ENCODE results near the gene MYO1A. TPM values are rescaled to one million over a fixed set of nuclear protein-coding genes. Genes with fewer than 3 reads are reported as not detected.

The MYO1A gene
- total and polyA plus RNA-seq, 10 of the 15 experiments (the other 5 are each of a cell fraction or from before 2014, with no cell fraction given) = 0.01 to 0.34 (median 0.15) TPM; not detected in 2

DNA sequence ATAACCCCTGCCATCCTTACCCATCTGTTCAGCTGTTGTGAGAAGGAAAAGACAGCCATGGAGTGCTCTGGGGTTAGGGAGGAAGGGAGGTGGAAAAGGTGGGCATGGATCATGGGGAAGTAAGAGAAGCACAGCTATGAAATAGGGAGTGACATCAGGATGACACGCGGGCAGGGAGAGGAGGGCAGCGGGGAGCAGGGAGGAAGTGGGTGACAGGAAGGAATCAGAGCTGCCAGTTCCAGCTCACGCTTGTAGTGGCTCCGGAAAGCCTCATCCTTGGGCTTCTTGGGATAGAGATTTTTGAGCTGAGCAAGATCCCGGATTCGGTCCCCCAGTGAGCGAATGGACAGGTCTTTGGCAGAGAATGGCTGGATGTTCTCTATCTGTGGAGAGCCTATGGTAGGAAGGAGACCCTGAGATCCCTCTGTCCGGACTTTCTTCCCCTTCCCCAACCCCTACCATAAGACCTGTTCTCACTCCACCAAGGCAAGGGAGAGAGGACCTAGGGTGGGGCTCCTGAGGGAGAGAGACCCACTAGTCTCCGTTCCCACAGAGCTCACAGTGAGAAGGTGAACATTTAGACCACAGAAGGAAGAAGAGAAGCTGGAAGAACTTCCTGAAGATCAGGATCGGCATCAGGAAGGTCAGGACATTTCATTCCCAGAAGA lies 49.3 kb upstream of the MYO1A start:
- Histone ChIP-seq H3K4me1 (ENCODE audit: control insufficient read depth, insufficient read depth, low read length) (peaks cover 15% of the 10 kb centered on the region), H3K4me2 (ENCODE audit: control insufficient read depth, insufficient read depth) (no peak overlapping the region), H3K9ac (ENCODE audit: control insufficient read depth, insufficient read depth, low read length) (no peak overlapping the region), H3K4me3 (no peak overlapping the region), H3K27ac (ENCODE audit: control insufficient read depth, insufficient read depth) (no peak overlapping the region), H3K9me3 (replicated peaks; ENCODE audit: control insufficient read depth, insufficient read depth, low read length) (no peaks in the 10 kb centered on the region), H3K36me3 (ENCODE audit: control insufficient read depth in 2 of 2, insufficient read depth in 2 of 2, low read length in 1 of 2) (peaks cover 19 to 26% of the 10 kb centered on the region in 2 experiments), H3K27me3 (replicated peaks in 1 of 2; ENCODE audit: control insufficient read depth in 2 of 2, insufficient read depth in 2 of 2, low read length in 1 of 2) (no peaks in the 10 kb centered on the region), H2AFZ (ENCODE audit: control insufficient read depth, low read depth, low read length) (no peak overlapping the region), H3K79me2 (ENCODE audit: control insufficient read depth, insufficient read depth, low read length) (peaks cover under 1% of the 10 kb centered on the region; the same call in 1 of the 2 replicates), H4K20me1 (ENCODE audit: control insufficient read depth, insufficient read depth) (no peaks in the 10 kb centered on the region)
- ChIA-PET SMC1A (ENCODE audit: uncharacterized antibody, unreplicated experiment) (interaction anchor here (10.4 kb wide), 1 partner anchor 10 kb away, joined by 120 read pairs; the partner anchor contains the start of gene STAT6), CTCF (interaction anchor here (0.8 to 4.2 kb wide), 5 partner anchors 13 to 94 kb away, joined by 3 to 23 read pairs (median 7); partner anchors contain the start of gene STAT6), POLR2A (interaction anchor here (0.5 to 4.4 kb wide), 4 partner anchors 10 to 34 kb away, joined by 3 to 40 read pairs (median 6); partner anchors contain the start of genes NEMP1 and STAT6), RAD21 (ENCODE audit: unreplicated experiment) (interaction anchor here (1.5 to 1.9 kb wide), 2 partner anchors 13 to 30 kb away, joined by 3 to 5 read pairs; no protein-coding TSS in a partner anchor)
- BruUV-seq (replicated peaks) = no TSS peak
- no peak for TF ChIP-seq SUPT20H (IDR thresholded peaks at IDR 0.05; ENCODE audit: borderline replicate concordance, control insufficient read depth, low read depth, low read length)
- no peak for TF ChIP-seq SP1 (IDR thresholded peaks at IDR 0.05; ENCODE audit: low read depth, low read length)
- TF ChIP-seq YBX1 (IDR thresholded peaks at IDR 0.05) = no peak
- TF ChIP-seq NFYA (IDR thresholded peaks at IDR 0.05; ENCODE audit: borderline replicate concordance, low read depth, low read length) = no peak
- no peak for TF ChIP-seq CHD1 (IDR thresholded peaks at IDR 0.05; ENCODE audit: low read depth, low read length)
- TF ChIP-seq CBFB (IDR thresholded peaks at IDR 0.05; ENCODE audit: low read depth) = no peak
- TF ChIP-seq CHD2 (IDR thresholded peaks at IDR 0.05; ENCODE audit: borderline replicate concordance, low read depth, low read length) = no peak
- TF ChIP-seq RAD51 (IDR thresholded peaks at IDR 0.05) = no peak
- TF ChIP-seq SREBF1 (IDR thresholded peaks at IDR 0.05; ENCODE audit: low read length) = no peak
- no peak for TF ChIP-seq SMARCA5 (IDR thresholded peaks at IDR 0.05)
- TF ChIP-seq NR2C2 (IDR thresholded peaks at IDR 0.05; ENCODE audit: borderline replicate concordance, control insufficient read depth, insufficient read length, low read depth) = no peak
- no peak for TF ChIP-seq MYC (IDR thresholded peaks at IDR 0.05; ENCODE audit: insufficient read depth, insufficient read length, insufficient replicate concordance, low read length, severe bottlenecking)
- TF ChIP-seq RBBP5 (conservative IDR thresholded peaks at IDR 0.05) = no peak
- TF ChIP-seq, protein P1, sequence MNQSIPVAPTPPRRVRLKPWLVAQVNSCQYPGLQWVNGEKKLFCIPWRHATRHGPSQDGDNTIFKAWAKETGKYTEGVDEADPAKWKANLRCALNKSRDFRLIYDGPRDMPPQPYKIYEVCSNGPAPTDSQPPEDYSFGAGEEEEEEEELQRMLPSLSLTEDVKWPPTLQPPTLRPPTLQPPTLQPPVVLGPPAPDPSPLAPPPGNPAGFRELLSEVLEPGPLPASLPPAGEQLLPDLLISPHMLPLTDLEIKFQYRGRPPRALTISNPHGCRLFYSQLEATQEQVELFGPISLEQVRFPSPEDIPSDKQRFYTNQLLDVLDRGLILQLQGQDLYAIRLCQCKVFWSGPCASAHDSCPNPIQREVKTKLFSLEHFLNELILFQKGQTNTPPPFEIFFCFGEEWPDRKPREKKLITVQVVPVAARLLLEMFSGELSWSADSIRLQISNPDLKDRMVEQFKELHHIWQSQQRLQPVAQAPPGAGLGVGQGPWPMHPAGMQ (IDR thresholded peaks at IDR 0.05; ENCODE audit: borderline replicate concordance) = no peak
- DNase-seq (ENCODE audit: low read depth, low spot score) (no peak), FAIRE-seq (no peak), ATAC-seq (no peak)
- in situ Hi-C loops (cut with MboI) (no loop called here), intact Hi-C loops (cut with micrococcal nuclease; ENCODE audit: unreplicated experiment) (no loop called here)
- 85% methylated on average over 11 of the region's 11 CpGs for WGBS (ENCODE audit: insufficient coverage, insufficient replicate concordance, low lambda C conversion rate, missing lambda C conversion rate)

Measured in GM12878 (cell line).